Fibroblast of lung (primary cell): ENCODE results near the gene CROCC.

ENCODE experiments used
- EZH2 ChIP-seq: IDR thresholded peaks from 2 replicates; pipeline ENCODE4 v1.5.1; 2012; ENCODE audit warnings: low read length, control low read depth, mild to moderate bottlenecking; ENCODE audit errors: missing control alignments
- TF ChIP-seq, protein P1 (sequence below), 2 donors: IDR thresholded peaks in 1 of 2; conservative IDR thresholded peaks in 1 of 2; 1 replicate in 1 of 2; 2 replicates in 1 of 2; pipeline ENCODE4 v1.5.1; 2011 to 2012; ENCODE audit warnings: low read length in 2 of 2, control low read depth in 1 of 2, inconsistent platforms in 1 of 2, low read depth in 1 of 2, mild to moderate bottlenecking in 1 of 2

DNA sequence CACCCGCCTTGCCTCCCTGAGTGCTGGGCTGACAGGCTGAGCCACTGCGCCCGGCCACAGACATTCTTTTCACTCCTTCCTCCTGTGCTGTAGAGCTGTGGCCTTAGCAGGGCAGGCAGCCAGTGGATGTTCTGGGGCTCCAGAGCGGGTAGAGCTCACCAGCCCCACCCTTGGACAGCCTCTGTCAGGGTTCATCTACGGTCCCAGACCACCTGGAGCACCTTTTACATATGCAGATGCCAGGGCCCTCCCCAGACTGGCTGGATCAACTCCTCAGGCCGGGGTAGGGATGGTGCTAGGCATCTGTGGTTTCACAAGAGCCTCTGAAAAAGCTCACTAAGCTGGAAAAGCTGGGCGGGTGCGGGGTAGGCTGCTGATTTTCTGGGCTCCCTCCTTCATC is 85.4 kb downstream of the CROCC start:
- TF ChIP-seq, protein P1, sequence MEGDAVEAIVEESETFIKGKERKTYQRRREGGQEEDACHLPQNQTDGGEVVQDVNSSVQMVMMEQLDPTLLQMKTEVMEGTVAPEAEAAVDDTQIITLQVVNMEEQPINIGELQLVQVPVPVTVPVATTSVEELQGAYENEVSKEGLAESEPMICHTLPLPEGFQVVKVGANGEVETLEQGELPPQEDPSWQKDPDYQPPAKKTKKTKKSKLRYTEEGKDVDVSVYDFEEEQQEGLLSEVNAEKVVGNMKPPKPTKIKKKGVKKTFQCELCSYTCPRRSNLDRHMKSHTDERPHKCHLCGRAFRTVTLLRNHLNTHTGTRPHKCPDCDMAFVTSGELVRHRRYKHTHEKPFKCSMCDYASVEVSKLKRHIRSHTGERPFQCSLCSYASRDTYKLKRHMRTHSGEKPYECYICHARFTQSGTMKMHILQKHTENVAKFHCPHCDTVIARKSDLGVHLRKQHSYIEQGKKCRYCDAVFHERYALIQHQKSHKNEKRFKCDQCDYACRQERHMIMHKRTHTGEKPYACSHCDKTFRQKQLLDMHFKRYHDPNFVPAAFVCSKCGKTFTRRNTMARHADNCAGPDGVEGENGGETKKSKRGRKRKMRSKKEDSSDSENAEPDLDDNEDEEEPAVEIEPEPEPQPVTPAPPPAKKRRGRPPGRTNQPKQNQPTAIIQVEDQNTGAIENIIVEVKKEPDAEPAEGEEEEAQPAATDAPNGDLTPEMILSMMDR (conservative IDR thresholded peaks at IDR 0.05 in 1 of 2, IDR thresholded peaks at IDR 0.05 in 1 of 2; ENCODE audit: low read depth in 1 of 2, low read length in 2 of 2) = no peak
- TF ChIP-seq EZH2 = no peak
